Left lung (tissue), 10 donors: ENCODE data around the gene NAT9. TPM values are rescaled to one million over a fixed set of nuclear protein-coding genes. Genes with fewer than 3 reads are reported as not detected.

ENCODE experiments used
- ATAC-seq: fragments of 200-7000 bp; cut with Tn5 transposase; one replicate; pipeline ENCODE4 v1.9.1; 2020; ENCODE audit warnings: moderate library complexity
- DNase-seq, 4 donors: peaks; one replicate each; pipeline ENCODE4 v3.0.0-alpha.2; 2013 to 2020
- H3K27ac ChIP-seq, 2 donors: fragments of 200-600 bp; sonication (generic) in 1 of 2; one replicate each; pipeline versions ENCODE4 v1.5.0 to v1.8.0; 2020 to 2021
- H3K27me3 ChIP-seq, 2 donors: fragments of 200-600 bp; sonication (generic) in 1 of 2; one replicate each; pipeline versions ENCODE4 v1.5.0 to v1.8.0; 2020 to 2021
- H3K36me3 ChIP-seq, 2 donors: fragments of 200-600 bp; sonication (generic) in 1 of 2; one replicate each; pipeline versions ENCODE4 v1.5.0 to v1.8.0; 2020 to 2021
- H3K4me1 ChIP-seq, 2 donors: fragments of 200-600 bp; one replicate each; pipeline ENCODE4 v1.8.0; 2021
- H3K4me3 ChIP-seq, 2 donors: fragments of 200-600 bp; sonication (generic) in 1 of 2; one replicate each; pipeline versions ENCODE4 v1.5.0 to v1.8.0; 2020 to 2021; ENCODE audit warnings: mild to moderate bottlenecking in 1 of 2
- H3K9me3 ChIP-seq, 2 donors: fragments of 200-600 bp; sonication (generic) in 1 of 2; one replicate each; pipeline versions ENCODE4 v1.5.0 to v1.8.0; 2020 to 2021
- CTCF ChIP-seq, 2 donors: fragments of 200-600 bp; sonication (generic) in 1 of 2; IDR thresholded peaks; one replicate each; pipeline versions ENCODE4 v1.5.0 to v1.8.0; 2021; ENCODE audit warnings: antibody characterized with exemption in 2 of 2
- intact Hi-C, 2 donors: fragments of 100-400 bp; cut with DNase I; formaldehyde crosslinking; loops; one replicate each; pipeline versions ENCODE4 v1.11.2 to v1.14.2; 2022
- polyA plus RNA-seq, 6 donors: library from polyadenylated mRNA; unstranded; fragments of 120-200 nt; gene quantifications; one replicate each; pipeline ENCODE4 v1.2.1, GENCODE V29; 2013; ENCODE audit not compliant: insufficient read length in 6 of 6
- total RNA-seq, 2 donors: library from RNA; stranded (reverse); fragmentation: NEBNext Ultra II Directional; extraction: Animal tissue kit (Norgen Biotek cat#: 25700); gene quantifications; one replicate each; pipeline ENCODE4 v1.2.1, GENCODE V29; 2021
- donor health status: DM: no; HTN: yes; CAD: no.
- donor health status: DM: no; HTN: no; CAD: no.

The NAT9 gene
- total and polyA plus RNA-seq, 8 donors: 40.3 to 52.8 (median 45.5) TPM

- Histone ChIP-seq H3K36me3 (peaks cover 0 to 76% of the 10 kb centered on the region in 2 donors), H3K4me3 (no peak overlapping the region), H3K4me1 (peaks cover 0 to 31% of the 10 kb centered on the region in 2 donors), H3K27me3 (no peaks in the 10 kb centered on the region), H3K27ac (no peak overlapping the region), H3K9me3 (no peaks in the 10 kb centered on the region)
- no peak for DNase-seq
- intact Hi-C loops: loop anchor here in 1 of 2 donors (5.0 kb wide), 1 partner anchor 72 kb away; no protein-coding TSS in a partner anchor
- no peak for TF ChIP-seq CTCF (IDR thresholded peaks at IDR 0.05)
- peak; percentile 35 for ATAC-seq
Measured at GRCh38 chr17:74790161-74791058, 14.3 kb upstream of the NAT9 start.

DNA sequence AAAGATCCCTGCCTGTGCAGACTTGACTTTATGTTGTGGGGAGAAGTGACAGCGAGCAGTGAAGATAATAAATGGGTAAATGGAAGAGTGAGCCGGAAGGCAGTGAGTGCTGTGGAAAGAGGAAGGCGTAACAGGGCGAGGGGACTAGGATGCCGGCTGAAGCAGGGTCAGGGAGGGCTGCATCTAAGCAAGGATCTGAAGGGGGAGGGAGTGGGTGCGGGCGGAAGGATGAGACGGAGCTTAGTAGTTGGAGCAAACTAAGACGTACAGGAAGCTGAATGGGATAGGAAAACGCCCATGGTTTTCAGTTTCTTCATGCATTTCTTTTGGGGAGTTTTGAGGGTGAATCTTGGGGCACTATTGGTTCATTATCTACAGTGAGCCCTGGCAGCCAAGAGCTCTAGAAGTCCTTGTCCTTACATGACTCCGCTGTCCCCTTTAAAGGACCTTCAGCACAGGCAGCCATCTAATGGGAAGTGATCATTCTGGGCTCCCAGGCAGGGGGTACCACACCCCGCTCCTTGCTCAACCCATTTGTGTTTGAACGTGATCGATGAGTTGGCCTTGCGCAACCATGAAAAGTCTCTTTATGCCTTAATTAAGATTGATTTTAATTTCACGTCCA is 10.4 kb upstream of the NAT9 start:
- TF ChIP-seq CTCF (IDR thresholded peaks at IDR 0.05): no peak
- H3K27me3 ChIP-seq: no peaks in the 10 kb centered on the region
- ATAC-seq: no peak

GRCh38 chr17:74785981-74786360 is 9.8 kb upstream of the NAT9 start:
- intact Hi-C loops: no loop called here

More for the DNA sequence above, 10.4 kb upstream of the NAT9 start:
- peaks cover 0 to 28% of the 10 kb centered on the region in 2 donors for H3K4me1 ChIP-seq
- H3K4me3 ChIP-seq: no peak overlapping the region
- H3K27ac ChIP-seq: no peak overlapping the region
- intact Hi-C loops: no loop called here
- peak in 1 of 4 donors; percentile 55 for DNase-seq
- peaks cover 0 to 57% of the 10 kb centered on the region in 2 donors for H3K36me3 ChIP-seq
- H3K9me3 ChIP-seq: no peaks in the 10 kb centered on the region

GRCh38 chr17:74785096-74785980 is 9.2 kb upstream of the NAT9 start:
- no peak overlapping the region for H3K27ac ChIP-seq
- DNase-seq (no peak), ATAC-seq (no peak)
- TF ChIP-seq CTCF (IDR thresholded peaks at IDR 0.05): no peak
- H3K4me3 ChIP-seq: no peak overlapping the region
- H3K36me3 ChIP-seq: peaks cover 0 to 58% of the 10 kb centered on the region in 2 donors
- intact Hi-C loops: no loop called here
- H3K4me1 ChIP-seq: peaks cover 0 to 27% of the 10 kb centered on the region in 2 donors
- no peaks in the 10 kb centered on the region for H3K9me3 ChIP-seq
- no peaks in the 10 kb centered on the region for H3K27me3 ChIP-seq

More at GRCh38 chr17:74785981-74786360, 9.8 kb upstream of the NAT9 start:
- ATAC-seq (no peak), DNase-seq (no peak)
- Histone ChIP-seq H3K27me3 (no peaks in the 10 kb centered on the region), H3K36me3 (peaks cover 0 to 61% of the 10 kb centered on the region in 2 donors), H3K9me3 (no peaks in the 10 kb centered on the region), H3K4me3 (no peak overlapping the region), H3K4me1 (peaks cover 0 to 27% of the 10 kb centered on the region in 2 donors), H3K27ac (no peak overlapping the region)
- no peak for TF ChIP-seq CTCF (IDR thresholded peaks at IDR 0.05)
